HCEC 1CT (cell line): ENCODE data around the gene GMDS.

Experiments used
- DNase-seq: peaks from one replicate; pipeline ENCODE4 v3.0.0-alpha.2; 2017

GMDS gene

GRCh38 chr6:1662534-1662933, 582.9 kb downstream of the GMDS start:
- no peak for DNase-seq

GRCh38 chr6:1659816-1660215, 585.6 kb downstream of the GMDS start:
- no peak for DNase-seq

GRCh38 chr6:1658212-1659005, 587.0 kb downstream of the GMDS start:
- DNase-seq, result no peak

- no peak for DNase-seq
Observed at GRCh38 chr6:1657771-1658165, 587.6 kb downstream of the GMDS start.

GRCh38 chr6:1657116-1657770, 588.2 kb downstream of the GMDS start:
- no peak for DNase-seq

- DNase-seq, result no peak
Observed at GRCh38 chr6:1654054-1654453, 591.4 kb downstream of the GMDS start.

GRCh38 chr6:1652842-1653241, 592.6 kb downstream of the GMDS start:
- no peak for DNase-seq

- DNase-seq, result no peak
Observed at GRCh38 chr6:1651362-1651761, 594.0 kb downstream of the GMDS start.

- no peak for DNase-seq
Observed at GRCh38 chr6:1645466-1646185, 599.8 kb downstream of the GMDS start.

- no peak for DNase-seq
Observed at GRCh38 chr6:1644516-1645060, 600.8 kb downstream of the GMDS start.

- DNase-seq, result no peak
Observed at GRCh38 chr6:1643830-1644445, 601.5 kb downstream of the GMDS start.

GRCh38 chr6:1643111-1643510, 602.3 kb downstream of the GMDS start:
- DNase-seq, result no peak

- no peak for DNase-seq
Observed at GRCh38 chr6:1641343-1641885, 604.0 kb downstream of the GMDS start.

GRCh38 chr6:1640476-1640875, 604.9 kb downstream of the GMDS start:
- DNase-seq, result no peak

GRCh38 chr6:1639430-1639829, 606.0 kb downstream of the GMDS start:
- no peak for DNase-seq

- no peak for DNase-seq
Observed at GRCh38 chr6:1636971-1637871, 608.2 kb downstream of the GMDS start.

- DNase-seq, result no peak
Observed at GRCh38 chr6:1636272-1636825, 609.1 kb downstream of the GMDS start.

GRCh38 chr6:1635305-1636010, 609.9 kb downstream of the GMDS start:
- no peak for DNase-seq

GRCh38 chr6:1634081-1634480, 611.3 kb downstream of the GMDS start:
- no peak for DNase-seq

- DNase-seq, result no peak
Observed at GRCh38 chr6:1633366-1634021, 611.9 kb downstream of the GMDS start.
